Measurements from ENCODE around the gene LIN7B.

The LIN7B gene

DNA sequence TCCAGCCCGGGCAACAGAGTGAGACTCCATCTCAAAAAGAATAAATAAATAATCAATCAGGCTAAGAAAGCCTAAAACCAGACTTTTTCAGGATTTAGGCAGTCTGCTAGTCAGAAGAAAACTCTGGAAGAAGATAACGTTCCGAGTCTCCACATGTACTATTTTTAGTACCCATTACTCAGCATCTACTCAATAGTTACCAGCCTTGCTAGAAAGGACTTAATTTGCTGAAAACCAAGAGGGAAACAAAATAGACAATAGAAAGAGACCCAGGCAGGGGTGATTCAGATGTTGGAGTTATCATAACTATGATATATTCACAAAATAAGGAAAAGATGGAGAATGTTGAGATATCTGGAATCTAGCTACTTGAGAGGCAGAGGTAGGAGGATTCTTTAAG is 3.6 kb upstream of the LIN7B start:
- no peaks in the 10 kb centered on the region for H3K9me3 ChIP-seq (ENCODE audit: control insufficient read depth, low read length)
- H3K4me1 ChIP-seq, result peaks cover 4% of the 10 kb centered on the region
- H3K4me3 ChIP-seq (ENCODE audit: low read depth, low read length), result no peak overlapping the region
- H2AFZ ChIP-seq, result no peak overlapping the region
- H3K36me3 ChIP-seq (ENCODE audit: control insufficient read depth, insufficient read depth, low read length), result no peaks in the 10 kb centered on the region
- no peak overlapping the region for H3K27ac ChIP-seq
- TF ChIP-seq, protein P1, sequence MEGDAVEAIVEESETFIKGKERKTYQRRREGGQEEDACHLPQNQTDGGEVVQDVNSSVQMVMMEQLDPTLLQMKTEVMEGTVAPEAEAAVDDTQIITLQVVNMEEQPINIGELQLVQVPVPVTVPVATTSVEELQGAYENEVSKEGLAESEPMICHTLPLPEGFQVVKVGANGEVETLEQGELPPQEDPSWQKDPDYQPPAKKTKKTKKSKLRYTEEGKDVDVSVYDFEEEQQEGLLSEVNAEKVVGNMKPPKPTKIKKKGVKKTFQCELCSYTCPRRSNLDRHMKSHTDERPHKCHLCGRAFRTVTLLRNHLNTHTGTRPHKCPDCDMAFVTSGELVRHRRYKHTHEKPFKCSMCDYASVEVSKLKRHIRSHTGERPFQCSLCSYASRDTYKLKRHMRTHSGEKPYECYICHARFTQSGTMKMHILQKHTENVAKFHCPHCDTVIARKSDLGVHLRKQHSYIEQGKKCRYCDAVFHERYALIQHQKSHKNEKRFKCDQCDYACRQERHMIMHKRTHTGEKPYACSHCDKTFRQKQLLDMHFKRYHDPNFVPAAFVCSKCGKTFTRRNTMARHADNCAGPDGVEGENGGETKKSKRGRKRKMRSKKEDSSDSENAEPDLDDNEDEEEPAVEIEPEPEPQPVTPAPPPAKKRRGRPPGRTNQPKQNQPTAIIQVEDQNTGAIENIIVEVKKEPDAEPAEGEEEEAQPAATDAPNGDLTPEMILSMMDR (IDR thresholded peaks at IDR 0.05), result no peak
- H3K9ac ChIP-seq, result no peak overlapping the region
- peak overlapping the region; percentile 51 for H3K4me2 ChIP-seq (ENCODE audit: low read length)
- no peaks in the 10 kb centered on the region for H3K79me2 ChIP-seq
- no peaks in the 10 kb centered on the region for H3K27me3 ChIP-seq (ENCODE audit: control insufficient read depth, insufficient read depth, low read length)

DNA sequence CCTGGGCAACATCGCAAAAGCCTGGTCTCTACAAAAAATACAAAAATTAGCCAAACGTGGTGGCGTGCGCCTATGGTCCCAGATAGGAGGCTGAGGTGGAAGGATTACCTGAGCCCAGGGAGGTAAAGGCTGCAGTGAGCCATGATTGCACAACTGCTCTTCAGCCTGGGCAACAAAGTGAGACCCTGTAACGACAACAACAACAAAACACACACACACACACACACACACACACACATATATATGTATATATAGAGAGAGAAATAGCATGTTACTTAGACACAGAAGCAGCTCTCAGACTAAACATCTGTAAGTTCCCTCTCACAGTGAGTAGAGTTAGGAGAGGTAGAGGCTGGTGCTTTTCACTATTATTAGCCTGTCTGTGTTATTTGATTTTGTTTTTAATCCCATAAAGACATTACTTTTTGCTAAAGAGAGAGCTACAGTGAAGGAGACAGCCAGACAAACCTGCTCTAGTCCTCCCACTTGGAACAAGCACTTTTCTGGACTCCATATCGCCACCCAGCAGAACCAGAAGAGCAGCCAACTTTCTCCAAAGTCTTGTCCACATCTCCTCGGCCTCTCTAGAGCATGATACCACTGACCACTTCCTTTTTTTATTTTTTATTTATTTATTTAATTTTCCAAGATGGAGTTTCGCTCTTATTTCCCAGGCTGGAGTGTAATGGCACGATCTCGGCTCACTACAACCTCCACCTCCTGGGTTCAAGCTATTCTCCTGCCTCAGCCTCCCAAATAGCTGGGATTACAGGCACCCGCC is 2.8 kb upstream of the LIN7B start:
- Histone ChIP-seq H3K27ac (no peak overlapping the region), H3K4me1 (peaks cover 4% of the 10 kb centered on the region)
- TF ChIP-seq, protein P1 (IDR thresholded peaks at IDR 0.05), result no peak

DNA sequence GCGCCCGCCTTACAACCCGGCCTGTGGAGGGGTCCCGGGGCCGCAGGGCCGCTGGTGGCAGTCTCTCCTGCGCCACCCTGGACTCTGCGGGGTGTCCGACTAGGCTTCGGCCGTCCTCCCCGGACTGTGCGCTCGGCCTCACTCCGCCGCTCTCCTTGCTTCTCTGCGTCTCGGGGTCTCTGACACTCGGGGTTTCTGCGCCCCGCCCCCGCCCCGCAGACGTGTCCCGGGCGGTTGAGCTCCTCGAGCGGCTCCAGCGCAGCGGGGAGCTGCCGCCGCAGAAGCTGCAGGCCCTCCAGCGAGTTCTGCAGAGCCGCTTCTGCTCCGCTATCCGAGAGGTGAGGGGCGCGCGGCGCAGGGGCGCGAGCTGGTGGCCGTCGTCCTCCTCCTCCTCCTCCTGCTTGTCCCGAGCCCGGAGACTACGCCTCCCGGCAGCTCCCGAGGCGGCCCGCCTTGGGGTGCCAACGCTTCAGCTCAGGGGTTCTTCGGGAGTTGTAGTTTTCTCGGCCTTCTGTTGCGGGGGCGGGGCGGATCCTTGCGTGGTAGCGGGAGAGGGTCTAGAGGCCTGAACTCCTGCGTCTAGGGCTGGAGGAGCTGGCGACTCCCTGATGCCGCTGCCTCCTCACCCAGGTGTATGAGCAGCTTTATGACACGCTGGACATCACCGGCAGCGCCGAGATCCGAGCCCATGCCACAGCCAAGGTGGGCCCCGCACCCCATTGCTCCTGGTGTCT is 627 bp downstream of the LIN7B start:
- Histone ChIP-seq H3K4me2 (ENCODE audit: low read length) (peak overlapping the region; percentile 83), H3K36me3 (ENCODE audit: control insufficient read depth, insufficient read depth, low read length) (no peaks in the 10 kb centered on the region), H3K9me3 (ENCODE audit: control insufficient read depth, low read length) (no peaks in the 10 kb centered on the region), H3K4me1 (peaks cover 13% of the 10 kb centered on the region), H3K4me3 (ENCODE audit: low read depth, low read length) (peak overlapping the region; percentile 75), H2AFZ (peak overlapping the region; percentile 94), H3K27me3 (ENCODE audit: control insufficient read depth, insufficient read depth, low read length) (no peaks in the 10 kb centered on the region), H3K9ac (no peak overlapping the region), H3K79me2 (no peaks in the 10 kb centered on the region), H3K27ac (peak overlapping the region; percentile 81)
- TF ChIP-seq, protein P1 (IDR thresholded peaks at IDR 0.05), result no peak

More for the DNA sequence above, 2.8 kb upstream of the LIN7B start:
- Histone ChIP-seq H3K79me2 (no peaks in the 10 kb centered on the region), H3K4me2 (ENCODE audit: low read length) (no peak overlapping the region), H3K9ac (no peak overlapping the region), H3K36me3 (ENCODE audit: control insufficient read depth, insufficient read depth, low read length) (no peaks in the 10 kb centered on the region), H2AFZ (no peak overlapping the region), H3K4me3 (ENCODE audit: low read depth, low read length) (no peak overlapping the region), H3K27me3 (ENCODE audit: control insufficient read depth, insufficient read depth, low read length) (no peaks in the 10 kb centered on the region), H3K9me3 (ENCODE audit: control insufficient read depth, low read length) (no peaks in the 10 kb centered on the region)

DNA sequence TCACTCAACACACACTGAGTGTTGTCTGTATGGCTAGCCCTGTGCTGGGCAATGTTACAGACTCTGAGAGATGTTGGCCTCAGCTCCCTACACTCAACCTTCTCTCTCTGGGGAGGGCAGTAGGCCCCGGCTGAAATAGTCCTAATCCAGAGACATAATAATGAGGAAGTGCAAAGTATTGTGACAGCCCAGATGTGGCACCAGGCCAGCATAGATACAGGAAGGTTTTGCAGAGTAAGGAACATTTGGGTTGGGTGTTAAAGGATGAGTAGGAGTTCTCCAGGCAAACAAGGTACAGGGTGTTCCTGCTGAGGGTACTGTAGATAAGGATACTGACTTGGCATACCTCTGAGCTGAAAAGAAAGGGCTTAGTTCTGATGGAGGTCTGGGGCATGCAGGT is 2.4 kb downstream of the LIN7B start:
- no peak overlapping the region for H3K27ac ChIP-seq
- no peak overlapping the region for H2AFZ ChIP-seq
- no peaks in the 10 kb centered on the region for H3K79me2 ChIP-seq
- TF ChIP-seq, protein P1 (IDR thresholded peaks at IDR 0.05), result no peak
- H3K9ac ChIP-seq, result no peak overlapping the region
- no peaks in the 10 kb centered on the region for H3K27me3 ChIP-seq (ENCODE audit: control insufficient read depth, insufficient read depth, low read length)
- no peaks in the 10 kb centered on the region for H3K9me3 ChIP-seq (ENCODE audit: control insufficient read depth, low read length)
- H3K4me2 ChIP-seq (ENCODE audit: low read length), result no peak overlapping the region
- H3K4me1 ChIP-seq, result peaks cover 21% of the 10 kb centered on the region
- no peak overlapping the region for H3K4me3 ChIP-seq (ENCODE audit: low read depth, low read length)
- no peaks in the 10 kb centered on the region for H3K36me3 ChIP-seq (ENCODE audit: control insufficient read depth, insufficient read depth, low read length)

All from parathyroid adenoma (tissue), 2 donors.